Peyer's patch (tissue), 4 donors: Measurements from ENCODE around the gene EYS. TPM values are rescaled to one million over a fixed set of nuclear protein-coding genes. Genes with fewer than 3 reads are reported as not detected.

Experiments used
- DNase-seq, 3 donors: peaks; one replicate each; pipeline ENCODE4 v3.0.0-alpha.2; 2017 to 2019
- H3K27ac ChIP-seq, 4 donors: fragments of 200-600 bp; sonication (generic); one replicate each; pipeline ENCODE4 v1.5.1; 2016 to 2019
- H3K27me3 ChIP-seq, 2 donors: fragments of 200-600 bp; sonication (generic); one replicate each; pipeline ENCODE4 v1.5.1; 2019
- H3K36me3 ChIP-seq, 3 donors: fragments of 200-600 bp; sonication (generic); one replicate each; pipeline ENCODE4 v1.5.1; 2016 to 2019
- H3K4me1 ChIP-seq, 4 donors: fragments of 200-600 bp; sonication (generic); one replicate each; pipeline ENCODE4 v1.5.1; 2016 to 2019
- H3K4me3 ChIP-seq, 4 donors: fragments of 200-600 bp; sonication (generic); 1 replicate in 3 of 4; 2 replicates in 1 of 4; pipeline ENCODE4 v1.5.1; 2016 to 2019; ENCODE audit warnings: mild to moderate bottlenecking in 1 of 4
- H3K9me3 ChIP-seq, 4 donors: fragments of 200-600 bp; sonication (generic); one replicate each; pipeline ENCODE4 v1.5.1; 2016 to 2019; ENCODE audit warnings: mild to moderate bottlenecking in 1 of 4
- CTCF ChIP-seq, 6 experiments: fragments of 450-650 bp in 4 of 6; fragments of 200-600 bp in 2 of 6; sonication (generic) in 1 of 6; IDR thresholded peaks; one replicate each; pipeline ENCODE4 v1.5.1; 2017 to 2019; ENCODE audit warnings: antibody characterized with exemption in 6 of 6, mild to moderate bottlenecking in 3 of 6, moderate library complexity in 1 of 6
- POLR2A ChIP-seq, 2 donors: fragments of 450-650 bp; IDR thresholded peaks; one replicate each; pipeline ENCODE4 v1.5.1; 2017; ENCODE audit warnings: antibody characterized with exemption in 2 of 2, mild to moderate bottlenecking in 2 of 2, moderate library complexity in 2 of 2
- total RNA-seq, 4 donors: library from RNA; depleted of rRNA; stranded (reverse); fragments of >200 nt; gene quantifications; one replicate each; pipeline ENCODE4 v1.1.0, GENCODE V29; 2016

Gene EYS
- total RNA-seq, 4 donors from 2014 or later: 0.13 to 1.5 (median 0.35) TPM; not detected in 1

GRCh38 chr6:65262241-65262640 lies 444.8 kb downstream of the EYS start:
- DNase-seq: no peak
- H3K27ac ChIP-seq: no peak overlapping the region
- H3K27me3 ChIP-seq: no peaks in the 10 kb centered on the region
- no peaks in the 10 kb centered on the region for H3K36me3 ChIP-seq
- no peaks in the 10 kb centered on the region for H3K4me1 ChIP-seq
- H3K9me3 ChIP-seq: no peaks in the 10 kb centered on the region
- TF ChIP-seq POLR2A (IDR thresholded peaks at IDR 0.05) (no peak), CTCF (IDR thresholded peaks at IDR 0.05) (no peak)
- H3K4me3 ChIP-seq: no peak overlapping the region

GRCh38 chr6:65259982-65260381 lies 447.0 kb downstream of the EYS start:
- no peaks in the 10 kb centered on the region for H3K27me3 ChIP-seq
- DNase-seq: no peak
- H3K36me3 ChIP-seq: no peaks in the 10 kb centered on the region
- H3K4me3 ChIP-seq: no peak overlapping the region
- H3K27ac ChIP-seq: no peak overlapping the region
- H3K9me3 ChIP-seq: no peaks in the 10 kb centered on the region
- TF ChIP-seq CTCF (IDR thresholded peaks at IDR 0.05): no peak
- TF ChIP-seq POLR2A (IDR thresholded peaks at IDR 0.05): no peak
- H3K4me1 ChIP-seq: no peaks in the 10 kb centered on the region

GRCh38 chr6:65259059-65259458 lies 448.0 kb downstream of the EYS start:
- H3K4me3 ChIP-seq: no peak overlapping the region
- TF ChIP-seq CTCF (IDR thresholded peaks at IDR 0.05): no peak
- TF ChIP-seq POLR2A (IDR thresholded peaks at IDR 0.05): no peak
- no peaks in the 10 kb centered on the region for H3K9me3 ChIP-seq
- no peaks in the 10 kb centered on the region for H3K4me1 ChIP-seq
- H3K27me3 ChIP-seq: no peaks in the 10 kb centered on the region
- no peaks in the 10 kb centered on the region for H3K36me3 ChIP-seq
- no peak for DNase-seq
- H3K27ac ChIP-seq: no peak overlapping the region

GRCh38 chr6:65253041-65253440 lies 454.0 kb downstream of the EYS start:
- DNase-seq: no peak
- TF ChIP-seq POLR2A (IDR thresholded peaks at IDR 0.05) (no peak), CTCF (IDR thresholded peaks at IDR 0.05) (no peak)
- H3K4me3 ChIP-seq: no peak overlapping the region
- H3K27me3 ChIP-seq: no peaks in the 10 kb centered on the region
- H3K9me3 ChIP-seq: no peaks in the 10 kb centered on the region
- no peaks in the 10 kb centered on the region for H3K36me3 ChIP-seq
- H3K27ac ChIP-seq: no peak overlapping the region
- no peaks in the 10 kb centered on the region for H3K4me1 ChIP-seq

GRCh38 chr6:65248101-65248610 lies 458.9 kb downstream of the EYS start:
- Histone ChIP-seq H3K27me3 (no peaks in the 10 kb centered on the region), H3K4me1 (no peaks in the 10 kb centered on the region), H3K4me3 (no peak overlapping the region), H3K27ac (no peak overlapping the region), H3K9me3 (no peaks in the 10 kb centered on the region), H3K36me3 (no peaks in the 10 kb centered on the region)
- TF ChIP-seq CTCF (IDR thresholded peaks at IDR 0.05) (no peak), POLR2A (IDR thresholded peaks at IDR 0.05) (no peak)
- no peak for DNase-seq

- Histone ChIP-seq H3K27me3 (no peaks in the 10 kb centered on the region), H3K4me3 (no peak overlapping the region)
Measured at GRCh38 chr6:65231616-65232015, 475.4 kb downstream of the EYS start.

More at GRCh38 chr6:65231616-65232015, 475.4 kb downstream of the EYS start:
- DNase-seq: no peak
- Histone ChIP-seq H3K9me3 (no peaks in the 10 kb centered on the region), H3K27ac (no peak overlapping the region), H3K36me3 (no peaks in the 10 kb centered on the region), H3K4me1 (no peaks in the 10 kb centered on the region)
- no peak for TF ChIP-seq POLR2A (IDR thresholded peaks at IDR 0.05)
- no peak for TF ChIP-seq CTCF (IDR thresholded peaks at IDR 0.05)
